PC-3 (cell line): ENCODE data around the gene LIG3. TPM values are rescaled to one million over a fixed set of nuclear protein-coding genes. Genes with fewer than 3 reads are reported as not detected.

Experiments used
- ATAC-seq: fragments of 200-7000 bp; cut with Tn5 transposase; 2 replicates; pipeline ENCODE4 v1.9.1; 2020; ENCODE audit warnings: mild to moderate bottlenecking, moderate library complexity
- BruUV-seq: library from RNA; stranded (reverse); fragments of 400-500 nt; replicated peaks from 2 replicates; lab custom pipeline; 2021; lab: Mats Ljungman, UMichigan
- CTCF ChIA-PET: fragments of 300-600 bp; sonication (Branson Sonifier 250); formaldehyde crosslinking; loops from one replicate; lab custom pipeline; 2022; ENCODE audit warnings: antibody characterized with exemption; lab: Charles Lee
- POLR2A ChIA-PET: fragments of 300-600 bp; sonication (Branson Sonifier 250); formaldehyde crosslinking; loops from one replicate; lab custom pipeline; 2022; ENCODE audit warnings: antibody characterized with exemption; ENCODE audit not compliant: unreplicated experiment; lab: Charles Lee
- DNase-seq: peaks from one replicate; pipeline ENCODE4 v3.0.0-alpha.2; 2015
- H2AFZ ChIP-seq: fragments of 300-600 bp; sonication (generic); 2 replicates; pipeline ENCODE4 v1.6.0; 2016; ENCODE audit warnings: antibody characterized with exemption, low read length
- H3F3A ChIP-seq: fragments of 300-600 bp; sonication (generic); one replicate; pipeline ENCODE4 v1.6.0; 2017; ENCODE audit warnings: antibody characterized with exemption, low read length, control low read depth, mild to moderate bottlenecking; ENCODE audit not compliant: unreplicated experiment
- H3K27ac ChIP-seq: fragments of 300-600 bp; sonication (generic); 2 replicates; pipeline ENCODE4 v1.5.1; 2016; ENCODE audit warnings: mild to moderate bottlenecking, low read length
- H3K27me3 ChIP-seq: fragments of 300-600 bp; sonication (generic); 2 replicates; pipeline ENCODE4 v1.6.1; 2016; ENCODE audit warnings: low read length, mixed read lengths
- H3K36me3 ChIP-seq: fragments of 300-600 bp; sonication (generic); 2 replicates; pipeline ENCODE4 v1.6.1; 2016; ENCODE audit warnings: low read depth, mixed run types, low read length, mixed read lengths
- H3K4me1 ChIP-seq: fragments of 300-600 bp; sonication (generic); 2 replicates; pipeline ENCODE4 v1.5.1; 2016; ENCODE audit warnings: low read length; ENCODE audit not compliant: insufficient read depth
- H3K4me2 ChIP-seq: fragments of 300-600 bp; sonication (generic); 2 replicates; pipeline ENCODE4 v1.6.0; 2016; ENCODE audit warnings: low read length
- H3K4me3 ChIP-seq: fragments of 300-600 bp; sonication (generic); 2 replicates; pipeline ENCODE4 v1.5.1; 2016; ENCODE audit warnings: mild to moderate bottlenecking, low read length, mixed read lengths
- H3K79me2 ChIP-seq: fragments of 300-600 bp; sonication (generic); 2 replicates; pipeline ENCODE4 v1.6.1; 2017; ENCODE audit warnings: low read length, mixed read lengths
- H3K9ac ChIP-seq: fragments of 300-600 bp; sonication (generic); 2 replicates; pipeline ENCODE4 v1.6.0; 2016; ENCODE audit warnings: mild to moderate bottlenecking, low read length
- H3K9me2 ChIP-seq: fragments of 300-600 bp; sonication (generic); replicated peaks from 2 replicates; pipeline ENCODE4 v1.6.1; 2016; ENCODE audit warnings: mixed run types, low read length, mixed read lengths
- H3K9me3 ChIP-seq: fragments of 300-600 bp; sonication (generic); 2 replicates; pipeline ENCODE4 v1.6.1; 2016; ENCODE audit warnings: low read length, mixed read lengths
- H4K20me1 ChIP-seq: fragments of 300-600 bp; sonication (generic); 2 replicates; pipeline ENCODE4 v1.6.1; 2016; ENCODE audit warnings: low read length, mixed read lengths
- CTCF ChIP-seq: fragments of 300-600 bp; sonication (generic); conservative IDR thresholded peaks from 2 replicates; pipeline ENCODE4 v1.5.1; 2017; ENCODE audit warnings: antibody characterized with exemption, low read depth, mild to moderate bottlenecking, low read length
- EZH2 ChIP-seq: fragments of 300-600 bp; sonication (generic); IDR thresholded peaks from one replicate; pipeline ENCODE4 v1.6.1; 2017; ENCODE audit warnings: antibody characterized with exemption, mild to moderate bottlenecking, low read length; ENCODE audit not compliant: unreplicated experiment
- EZH2phosphoT487 ChIP-seq: fragments of 300-600 bp; sonication (generic); IDR thresholded peaks from 2 replicates; pipeline ENCODE4 v1.6.1; 2018; ENCODE audit warnings: mild to moderate bottlenecking, antibody characterized with exemption, low read length, borderline replicate concordance
- intact Hi-C: fragments of 100-400 bp; cut with micrococcal nuclease; formaldehyde crosslinking; loops from 2 replicates; pipeline ENCODE4 v1.9.0; 2023
- total RNA-seq: library from RNA; depleted of rRNA; stranded (reverse); fragments of >200 nt; gene quantifications from 2 replicates; pipeline ENCODE4 v1.2.3, GENCODE V29; 2014

The LIG3 gene
- total RNA-seq, 1 experiment from 2014 or later = 43.2 TPM

GRCh38 chr17:35028531-35029262 is 48.4 kb downstream of the LIG3 start:
- Histone ChIP-seq H3K36me3 (peaks cover 10% of the 10 kb centered on the region; the same call in 1 of the 2 replicates), H3K27ac (peak overlapping the region; percentile 24; the same call in 1 of the 2 replicates), H3K4me1 (peaks cover 30% of the 10 kb centered on the region), H3F3A (no peaks in the 10 kb centered on the region), H3K27me3 (no peaks in the 10 kb centered on the region), H3K9me3 (no peaks in the 10 kb centered on the region), H2AFZ (no peak overlapping the region), H3K79me2 (0 out of 2 replicates have a peak, but pooled peaks cover 18% of the 10 kb centered on the region), H3K4me2 (0 out of 2 replicates have a peak overlapping the region, but pooled peaks have one; percentile 0), H3K9me2 (no peaks in the 10 kb centered on the region), H4K20me1 (no peaks in the 10 kb centered on the region), H3K4me3 (no peak overlapping the region), H3K9ac (no peak overlapping the region)
- TF ChIP-seq EZH2phosphoT487 (no peak), EZH2 (no peak), CTCF (no peak)
- CTCF ChIA-PET = interaction anchor here (0.8 kb wide), 1 partner anchor 61 kb away, joined by 3 read pairs; no protein-coding TSS in a partner anchor
- POLR2A ChIA-PET = interaction anchor here (0.6 kb wide), 1 partner anchor 12 kb away, joined by 3 read pairs; no protein-coding TSS in a partner anchor
- no TSS peak for BruUV-seq
- peak; percentile 82 for ATAC-seq
- DNase-seq = peak; percentile 39
- intact Hi-C loops = loop anchor here (2.0 kb wide), 1 partner anchor 34 kb away; the partner anchor contains the start of gene RFFL

GRCh38 chr17:35030780-35031179 is 50.5 kb downstream of the LIG3 start:
- H3K9me2 ChIP-seq = no peaks in the 10 kb centered on the region
- DNase-seq (no peak), ATAC-seq (no peak)
- no peak overlapping the region for H3K9ac ChIP-seq
- no peaks in the 10 kb centered on the region; the same call in 1 of the 2 replicates for H3K36me3 ChIP-seq
- 0 out of 2 replicates have a peak, but pooled peaks cover 6% of the 10 kb centered on the region for H3K79me2 ChIP-seq
- no peak overlapping the region for H3K4me2 ChIP-seq
- peaks cover 19% of the 10 kb centered on the region for H3K4me1 ChIP-seq
- no peak overlapping the region for H3K27ac ChIP-seq
- no peaks in the 10 kb centered on the region for H3F3A ChIP-seq
- ChIA-PET CTCF (no interaction called here), POLR2A (no interaction called here)
- BruUV-seq = no TSS peak
- no peak overlapping the region for H2AFZ ChIP-seq
- H3K27me3 ChIP-seq = no peaks in the 10 kb centered on the region
- TF ChIP-seq EZH2 = no peak
- TF ChIP-seq CTCF = no peak
- TF ChIP-seq EZH2phosphoT487 = no peak
- H4K20me1 ChIP-seq = no peaks in the 10 kb centered on the region
- no peaks in the 10 kb centered on the region for H3K9me3 ChIP-seq
- intact Hi-C loops = no loop called here
- no peak overlapping the region for H3K4me3 ChIP-seq

- Histone ChIP-seq H4K20me1 (no peaks in the 10 kb centered on the region), H3K9me3 (no peaks in the 10 kb centered on the region), H3K79me2 (peaks cover 33% of the 10 kb centered on the region), H2AFZ (no peak overlapping the region), H3K4me2 (no peak overlapping the region), H3K9me2 (no peaks in the 10 kb centered on the region), H3K27me3 (no peaks in the 10 kb centered on the region), H3K27ac (no peak overlapping the region), H3F3A (no peaks in the 10 kb centered on the region), H3K9ac (no peak overlapping the region), H3K4me1 (no peaks in the 10 kb centered on the region), H3K36me3 (no peaks in the 10 kb centered on the region), H3K4me3 (no peak overlapping the region)
- CTCF ChIA-PET = no interaction called here
- intact Hi-C loops = no loop called here
- BruUV-seq = no TSS peak
- TF ChIP-seq EZH2 = no peak
- ATAC-seq = no peak
- POLR2A ChIA-PET = no interaction called here
- DNase-seq = no peak
Observed at GRCh38 chr17:35038453-35038852, 58.1 kb downstream of the LIG3 start.
